Measurements from ENCODE around the gene TNFSF9.
"Not testable (repeated sequence)": the region's sequence is repeated elsewhere in the genome, so short reads cannot be mapped to it uniquely, and the experiment has no call there.

Gene TNFSF9

DNA sequence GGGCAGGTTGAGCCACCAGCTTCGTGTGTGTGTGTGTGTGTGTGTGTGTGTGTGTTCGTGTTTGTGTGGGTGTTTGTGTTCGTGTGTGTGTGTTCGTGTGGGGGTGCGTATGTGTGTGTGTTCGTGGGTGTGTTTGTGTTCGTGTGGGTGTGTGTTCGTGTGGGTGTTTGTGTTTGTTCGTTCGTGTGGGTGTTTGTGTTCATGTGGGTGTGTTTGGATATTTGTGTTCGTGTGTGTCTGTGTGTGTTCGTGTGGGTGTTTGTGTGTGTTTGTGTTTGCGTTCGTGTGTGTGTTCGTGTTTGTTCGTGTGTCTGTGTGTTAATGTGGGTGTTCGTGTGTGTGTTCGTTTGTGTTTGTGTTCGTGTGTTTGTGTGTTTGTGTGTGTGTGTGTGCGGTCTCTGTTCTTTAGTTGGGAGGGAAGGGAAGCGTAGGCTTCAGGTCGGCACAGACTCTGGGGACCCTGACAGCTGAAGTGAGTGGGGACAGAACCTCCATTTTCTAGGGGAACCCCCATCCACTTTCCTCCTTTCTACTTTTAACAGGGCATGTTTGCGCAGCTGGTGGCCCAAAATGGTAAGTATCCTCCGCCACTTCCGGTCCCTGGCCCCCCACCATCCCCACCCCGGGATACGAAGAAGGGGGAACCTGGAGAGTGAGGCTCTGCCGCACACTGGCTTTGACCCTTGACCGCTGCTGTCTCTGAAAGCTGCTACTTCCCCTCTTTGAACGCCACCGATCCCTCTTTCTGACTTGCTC, 1.6 kb downstream of the TNFSF9 start:
- no peak for DNase-seq (ENCODE audit: low spot score)

DNA sequence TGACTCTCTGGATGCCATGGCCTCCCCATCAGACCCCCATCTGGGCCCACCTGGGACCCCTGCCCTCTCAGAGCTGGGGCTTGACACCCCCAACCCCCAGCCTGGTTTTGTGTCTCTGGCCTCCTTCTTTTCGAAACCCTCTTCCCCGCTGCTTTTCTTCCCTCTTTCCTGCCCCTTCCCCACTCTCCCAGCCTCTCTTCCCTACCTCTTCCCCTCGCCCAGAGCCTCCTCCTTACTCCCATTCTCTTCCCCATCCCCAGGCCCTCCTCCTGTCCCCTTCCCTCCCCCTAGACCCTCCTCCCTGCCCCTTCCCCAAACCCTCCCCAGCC, 2.1 kb downstream of the TNFSF9 start:
- no peak for DNase-seq (ENCODE audit: low spot score)

DNA sequence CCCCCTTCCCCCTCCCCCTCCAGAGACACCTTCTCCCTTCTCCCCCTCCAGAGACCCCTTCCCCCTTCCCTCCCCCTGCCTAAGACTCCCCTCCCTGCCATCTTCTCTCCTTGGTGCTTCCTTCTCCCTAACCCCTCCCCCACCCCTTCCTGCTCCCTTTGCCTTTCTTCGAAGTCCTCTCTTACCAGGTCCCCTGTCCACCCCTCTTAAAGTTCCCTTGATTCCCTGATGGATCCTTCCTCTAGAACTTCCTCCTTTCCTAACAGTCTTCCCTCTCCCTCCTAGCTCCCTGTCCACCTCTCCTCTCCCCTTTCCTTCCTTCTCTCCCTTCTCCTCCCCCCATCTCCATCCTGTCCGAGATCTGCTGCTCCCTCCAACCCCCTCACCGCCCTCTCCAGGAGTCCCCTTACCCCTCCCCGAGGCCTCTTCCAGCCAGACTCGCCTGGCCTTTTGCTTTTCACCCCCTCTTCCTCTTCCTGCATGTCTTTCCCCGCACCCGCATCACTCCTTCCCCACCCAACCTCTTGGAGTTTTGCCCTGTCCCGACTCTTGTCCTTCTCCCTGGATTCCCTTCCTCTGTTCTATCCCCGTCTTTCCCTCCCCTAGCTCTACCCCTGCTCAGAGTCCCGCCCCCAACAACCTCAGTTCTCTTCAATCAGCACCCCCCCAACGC, 3.1 kb downstream of the TNFSF9 start:
- DNase-seq (ENCODE audit: low spot score), result no peak

- no peak for DNase-seq (ENCODE audit: low spot score)
Measured at GRCh38 chr19:6534451-6535093, 3.7 kb downstream of the TNFSF9 start.

GRCh38 chr19:6535558-6536137, 4.8 kb downstream of the TNFSF9 start:
- DNase-seq (ENCODE audit: low spot score), result no peak

- DNase-seq (ENCODE audit: low spot score), result no peak
Measured at GRCh38 chr19:6539514-6539913, 8.7 kb downstream of the TNFSF9 start.

- no peak for DNase-seq (ENCODE audit: low spot score)
Measured at GRCh38 chr19:6540918-6541689, 10.3 kb downstream of the TNFSF9 start.

GRCh38 chr19:6543866-6544347, 13.1 kb downstream of the TNFSF9 start:
- no peak for DNase-seq (ENCODE audit: low spot score)

DNA sequence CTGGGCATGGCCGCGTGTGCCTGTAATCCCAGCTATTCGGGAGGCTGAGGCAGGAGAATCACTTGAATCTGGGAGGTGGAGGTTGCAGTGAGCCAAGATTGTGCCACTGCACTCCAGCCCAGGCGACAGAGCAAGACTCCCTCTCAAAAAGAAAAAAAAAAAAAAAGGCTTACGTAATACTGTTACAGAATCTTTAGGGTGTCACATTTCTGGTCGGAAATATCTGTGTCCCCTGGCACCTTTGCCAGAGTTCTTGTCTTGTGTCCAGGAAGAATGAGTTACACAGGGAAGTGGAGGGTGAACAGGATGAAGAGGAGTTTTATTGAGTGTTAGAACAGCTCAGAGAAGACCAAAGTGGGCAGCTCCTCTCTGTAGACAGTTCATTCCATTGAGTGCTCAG, 19.9 kb downstream of the TNFSF9 start:
- not testable (repeated sequence) for DNase-seq (ENCODE audit: low spot score)

- DNase-seq (ENCODE audit: low spot score), result no peak
Measured at GRCh38 chr19:6551091-6551490, 20.3 kb downstream of the TNFSF9 start.

DNA sequence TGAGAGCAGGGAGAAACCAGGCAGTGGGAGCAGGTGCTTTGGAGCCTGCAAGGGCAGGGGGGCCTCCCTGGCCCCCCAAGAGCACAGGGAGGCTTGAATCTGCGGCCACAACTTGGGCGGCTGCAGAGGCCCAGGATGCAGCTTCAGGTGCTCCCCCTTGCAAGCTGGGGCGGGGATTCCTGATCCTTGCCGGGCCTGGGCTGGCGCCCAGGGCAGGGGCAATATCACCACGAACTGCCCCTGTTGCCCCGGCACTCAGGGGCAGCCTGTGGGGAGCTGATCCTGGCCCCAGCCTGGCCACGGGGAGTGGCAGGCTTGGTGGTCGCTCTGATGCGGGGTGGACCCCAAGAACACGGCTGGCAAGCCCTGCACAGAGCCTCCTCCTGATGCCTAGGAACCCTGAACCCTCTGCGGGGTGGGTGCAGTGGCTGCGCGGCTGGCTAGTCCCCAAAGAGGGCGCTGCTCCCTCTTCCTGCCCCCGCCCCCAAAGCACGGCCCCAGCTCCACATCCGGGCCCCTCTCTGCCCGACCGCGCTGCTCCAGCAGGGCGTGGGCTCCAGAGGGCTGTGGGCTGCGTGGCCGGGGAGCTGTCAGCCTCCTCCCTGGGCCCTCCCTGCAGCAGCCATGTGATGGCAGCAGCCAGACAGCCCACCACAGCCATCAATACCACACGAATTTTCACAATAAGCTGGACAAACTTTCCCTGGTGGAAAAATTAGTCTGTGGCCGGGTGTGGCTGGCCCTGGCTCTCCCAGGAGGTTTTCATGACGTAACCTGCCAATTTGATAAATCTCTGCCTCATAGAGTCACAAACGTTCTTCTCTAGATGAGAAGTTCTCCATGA, 21.0 kb downstream of the TNFSF9 start:
- DNase-seq (ENCODE audit: low spot score), result no peak

GRCh38 chr19:6556043-6556449, 25.2 kb downstream of the TNFSF9 start:
- DNase-seq (ENCODE audit: low spot score), result no peak

DNA sequence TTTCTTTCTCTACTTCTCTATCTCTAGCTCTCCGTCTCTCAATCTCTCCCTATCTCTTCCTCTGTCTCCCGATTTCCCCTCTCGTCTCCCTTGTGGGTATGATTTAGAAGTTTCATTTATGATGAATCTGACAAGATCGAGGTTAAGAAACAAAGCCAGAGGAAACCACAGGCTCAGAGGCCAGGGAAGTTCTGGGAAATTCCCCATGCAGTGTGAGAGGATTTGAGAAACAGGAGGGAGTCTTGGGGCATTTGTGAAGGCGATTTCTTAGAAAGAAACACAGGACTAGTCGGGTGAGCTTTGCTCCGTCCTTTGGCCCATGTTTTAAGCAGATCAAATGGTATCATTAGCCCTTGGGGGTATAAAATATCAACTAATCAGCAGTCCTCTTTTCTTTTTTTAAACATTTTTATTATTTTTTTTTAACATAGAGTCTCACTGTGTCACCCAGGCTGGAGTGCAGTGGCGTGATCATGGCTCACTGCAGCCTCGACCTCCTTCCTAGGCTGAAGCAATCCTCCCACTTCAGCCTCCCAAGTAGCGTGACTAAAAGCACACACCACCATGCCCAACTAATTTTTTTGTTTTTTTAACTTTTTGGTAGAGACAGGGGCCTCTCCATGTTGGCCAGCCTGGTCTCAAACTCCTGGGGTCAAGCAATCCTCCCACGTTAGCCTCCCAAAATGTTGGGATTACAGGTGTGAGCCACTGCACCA, 25.8 kb downstream of the TNFSF9 start:
- no peak for DNase-seq (ENCODE audit: low spot score)

DNA sequence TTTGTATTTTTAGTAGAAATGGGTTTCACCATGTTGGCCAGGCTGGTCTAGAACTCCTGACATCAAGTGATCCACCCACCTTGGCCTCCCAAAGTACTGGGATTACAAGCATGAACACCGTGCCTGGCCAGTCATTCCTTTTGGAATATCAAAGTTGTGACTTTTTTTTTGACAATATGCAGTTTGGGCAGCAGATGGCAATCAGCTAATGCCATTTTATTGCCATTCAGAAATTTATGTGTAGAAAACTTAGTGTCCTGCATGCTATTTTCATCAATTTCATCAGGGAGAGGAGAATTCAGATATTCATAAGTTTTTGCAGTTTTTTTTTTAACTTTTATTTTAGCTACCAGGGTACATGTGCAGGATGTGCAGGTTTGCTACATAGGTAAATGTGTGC, 31.6 kb downstream of the TNFSF9 start:
- DNase-seq (ENCODE audit: low spot score), result not testable (repeated sequence)

DNA sequence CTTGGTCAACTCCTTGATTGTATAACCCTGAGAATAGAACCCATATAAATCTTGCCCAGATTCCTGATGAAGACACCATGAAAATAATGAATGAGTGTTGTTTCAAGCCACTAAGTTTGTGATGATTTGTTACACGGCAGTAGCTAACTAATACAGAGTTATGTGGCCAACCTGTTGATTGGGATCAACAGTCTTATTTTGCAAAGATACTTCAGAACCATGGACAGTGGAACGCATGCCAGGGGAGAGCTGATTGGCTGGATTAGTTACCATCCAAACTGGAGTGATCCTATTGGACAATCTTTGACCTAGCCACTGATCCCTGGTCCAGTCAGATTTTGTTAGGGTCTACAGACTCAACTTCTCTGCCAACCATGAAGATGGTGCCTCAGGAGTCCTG, 33.6 kb downstream of the TNFSF9 start:
- DNase-seq (ENCODE audit: low spot score), result no peak

DNA sequence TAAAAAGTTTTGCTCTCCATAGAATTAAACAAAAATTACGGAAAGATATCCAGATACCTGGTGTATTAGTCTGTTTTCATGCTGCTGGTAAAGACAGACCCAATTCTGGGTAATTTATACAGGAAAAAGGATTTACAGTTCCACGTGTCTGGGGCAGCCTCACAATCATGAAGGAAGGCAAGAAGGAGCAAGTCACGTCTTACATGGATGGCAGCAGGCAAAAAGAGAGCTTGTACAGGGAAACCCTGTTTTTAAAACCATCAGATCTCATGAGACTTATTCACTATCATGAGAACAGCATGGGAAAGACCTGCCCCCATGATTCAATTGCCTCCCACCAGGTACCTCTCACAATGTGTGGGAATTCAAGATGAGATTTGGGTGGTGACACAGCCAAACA, 35.9 kb downstream of the TNFSF9 start:
- DNase-seq (ENCODE audit: low spot score), result not testable (repeated sequence)

DNA sequence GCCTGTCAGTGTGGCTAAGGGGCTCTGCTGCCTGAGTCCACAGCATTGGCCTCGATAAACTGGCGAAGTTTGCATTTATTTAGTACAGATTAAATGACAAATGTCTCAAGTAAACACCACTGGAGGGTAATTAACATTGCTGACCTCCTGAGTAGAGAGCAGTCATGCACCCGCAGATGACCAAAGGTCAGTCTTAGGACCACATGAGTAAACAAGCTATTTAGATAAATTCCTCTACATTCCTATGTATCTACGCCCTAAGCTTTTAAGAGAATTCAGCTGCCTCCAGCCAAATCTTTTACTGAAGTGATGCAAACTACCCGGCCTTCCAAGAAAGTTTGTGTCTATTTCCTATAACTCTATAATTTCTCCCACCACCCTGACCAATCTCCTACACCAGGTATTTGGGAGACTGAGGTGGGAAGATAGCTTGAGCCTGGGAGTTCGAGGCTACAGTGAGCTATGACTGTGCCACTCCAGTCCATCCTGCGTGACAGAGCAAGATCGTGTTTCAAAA, 37.2 kb downstream of the TNFSF9 start:
- no peak for DNase-seq (ENCODE audit: low spot score)

DNA sequence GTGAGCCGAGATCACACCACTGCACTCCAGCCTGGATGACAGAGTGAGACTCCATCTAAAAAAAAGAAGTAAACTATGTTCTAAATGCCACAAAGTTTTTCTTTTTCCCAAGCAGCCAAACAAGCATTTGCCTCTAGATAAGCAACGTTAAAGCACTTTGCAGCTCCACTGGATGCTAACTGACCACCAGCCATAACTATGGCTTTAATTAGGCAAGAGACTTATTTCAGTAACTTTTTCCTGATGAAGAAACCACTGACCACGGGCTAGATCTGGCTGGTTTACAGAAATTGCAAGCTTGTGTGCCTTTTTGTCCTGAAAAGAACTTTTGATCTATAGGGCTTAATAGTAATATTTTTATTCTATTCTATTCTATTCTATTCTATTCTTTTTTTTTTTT, 38.0 kb downstream of the TNFSF9 start:
- no peak for DNase-seq (ENCODE audit: low spot score)

GRCh38 chr19:6570764-6571163, 39.9 kb downstream of the TNFSF9 start:
- no peak for DNase-seq (ENCODE audit: low spot score)

DNA sequence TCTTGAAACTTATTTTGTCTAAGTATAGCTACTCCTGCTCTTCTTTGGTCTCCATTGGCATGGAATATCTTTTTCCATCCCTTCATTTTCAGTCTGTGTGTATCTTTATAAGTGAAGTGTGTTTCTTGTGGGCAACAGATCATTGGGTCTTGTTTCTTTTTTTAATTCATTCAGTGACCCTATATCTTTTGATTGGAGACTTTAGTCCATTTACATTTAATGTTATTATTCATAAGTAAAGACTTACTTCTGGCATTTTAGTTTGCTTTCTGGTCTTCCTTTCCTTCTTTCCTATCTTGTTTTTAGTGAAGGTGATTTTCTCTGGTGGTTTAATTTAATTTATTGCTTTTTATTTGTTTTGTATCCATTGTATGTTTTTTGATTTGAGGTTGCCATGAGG, 40.3 kb downstream of the TNFSF9 start:
- DNase-seq (ENCODE audit: low spot score), result no peak

Data from pons (tissue), 1 donor.